HCT116 (cell line): ENCODE data around the gene UPK3BL2. TPM values are rescaled to one million over a fixed set of nuclear protein-coding genes. Genes with fewer than 3 reads are reported as not detected.
A peak's percentile ranks its signal among the peaks of the same experiment; 100 is the strongest.
"Not testable (repeated sequence)": the region's sequence is repeated elsewhere in the genome, so short reads cannot be mapped to it uniquely, and the experiment has no call there.

ENCODE experiments used
- ATAC-seq: fragments of 200-7000 bp; cut with Tn5 transposase; 2 replicates; pipeline ENCODE4 v1.9.1; 2020; ENCODE audit warnings: mild to moderate bottlenecking, moderate library complexity
- BruUV-seq: library from RNA; stranded (reverse); fragments of 400-500 nt; replicated peaks from 2 replicates; lab custom pipeline; 2021; lab: Mats Ljungman, UMichigan
- CTCF ChIA-PET: fragments of 300-600 bp; sonication (Branson Sonifier 250); formaldehyde crosslinking; loops from one replicate; lab custom pipeline; 2021; ENCODE audit warnings: antibody characterized with exemption; lab: Charles Lee
- POLR2A ChIA-PET: fragments of 300-600, 350-600 bp; sonication (Branson Sonifier 250); formaldehyde crosslinking; loops from one replicate; lab custom pipeline; 2021; ENCODE audit warnings: antibody characterized with exemption; lab: Charles Lee
- RAD21 ChIA-PET, 2 experiments: fragments of 300-600 bp; sonication (Branson Sonifier 250); formaldehyde crosslinking; loops; one replicate each; lab custom pipeline; 2023; ENCODE audit warnings: low total read pairs in 2 of 2; ENCODE audit not compliant: uncharacterized antibody in 2 of 2, unreplicated experiment in 2 of 2, low non-redundant PET in 1 of 2; lab: Charles Lee
- DNase-seq: peaks from one replicate; pipeline ENCODE4 v3.0.0-alpha.2; 2010; ENCODE audit warnings: low read depth, low spot score
- H2AFZ ChIP-seq: fragments of 200-600 bp; shearing (Covaris generic), sonication (generic); 2 replicates; pipeline ENCODE4 v1.6.1; 2017; ENCODE audit warnings: low read depth, mixed run types, mixed read lengths, antibody characterized with exemption, low read length; ENCODE audit not compliant: poor library complexity, severe bottlenecking
- H3K27ac ChIP-seq: 2 replicates; pipeline ENCODE4 v1.5.1; 2012; ENCODE audit warnings: low read depth, low read length
- H3K27me3 ChIP-seq: fragments of 200-600 bp; sonication (generic); 2 replicates; pipeline ENCODE4 v1.6.1; 2016; ENCODE audit warnings: mixed run types, low read length, mixed read lengths; ENCODE audit not compliant: insufficient read depth
- H3K36me3 ChIP-seq, 2 experiments: fragments of 200-500 bp in 1 of 2; fragments of 200-600 bp in 1 of 2; sonication (Bioruptor generic) in 1 of 2; sonication (generic) in 1 of 2; 2 replicates each; pipeline versions ENCODE4 v1.5.1 to v1.6.1; 2014 to 2016; ENCODE audit warnings: low read length in 2 of 2, inconsistent platforms in 1 of 2, mixed read lengths in 1 of 2, mixed run types in 1 of 2; ENCODE audit not compliant: insufficient read depth in 2 of 2, control insufficient read depth in 1 of 2
- H3K4me1 ChIP-seq, 2 experiments: fragments of 200-600 bp in 1 of 2; sonication (generic) in 1 of 2; 2 replicates each; pipeline versions ENCODE4 v1.5.1 to v1.6.1; 2012 to 2017; ENCODE audit warnings: low read length in 2 of 2, inconsistent platforms in 1 of 2, mild to moderate bottlenecking in 1 of 2, mixed read lengths in 1 of 2, mixed run types in 1 of 2, moderate library complexity in 1 of 2; ENCODE audit not compliant: insufficient read depth in 2 of 2, control insufficient read depth in 1 of 2
- H3K4me2 ChIP-seq: fragments of 200-600 bp; sonication (generic); 2 replicates; pipeline ENCODE4 v1.6.1; 2017; ENCODE audit warnings: mixed run types, low read length, mixed read lengths
- H3K4me3 ChIP-seq, 2 experiments: fragments of 200-600 bp in 1 of 2; sonication (generic) in 1 of 2; replicated peaks in 1 of 2; 2 replicates each; pipeline ENCODE4 v1.5.1; 2011 to 2016; ENCODE audit warnings: low read length in 2 of 2, control low read depth in 1 of 2, low read depth in 1 of 2, mild to moderate bottlenecking in 1 of 2, mixed read lengths in 1 of 2, mixed run types in 1 of 2
- H3K79me2 ChIP-seq: fragments of 200-600 bp; sonication (generic); 2 replicates; pipeline ENCODE4 v1.6.1; 2017; ENCODE audit warnings: mild to moderate bottlenecking, mixed run types, low read length, moderate library complexity, mixed read lengths; ENCODE audit not compliant: insufficient read depth
- H3K9ac ChIP-seq: fragments of 200-600 bp; sonication (generic); 2 replicates; pipeline ENCODE4 v1.6.1; 2016; ENCODE audit warnings: low read length, mixed read lengths
- H3K9me2 ChIP-seq: fragments of 200-600 bp; sonication (generic), shearing (Covaris generic); 2 replicates; pipeline ENCODE4 v1.6.1; 2017; ENCODE audit warnings: mixed run types, mild to moderate bottlenecking, moderate library complexity; ENCODE audit not compliant: insufficient read depth
- H3K9me3 ChIP-seq, 2 experiments: fragments of 200-500 bp in 1 of 2; fragments of 200-600 bp in 1 of 2; sonication (Bioruptor generic) in 1 of 2; sonication (generic) in 1 of 2; 2 replicates each; pipeline ENCODE4 v1.6.1; 2014 to 2017; ENCODE audit warnings: low read length in 2 of 2, mixed read lengths in 2 of 2, inconsistent platforms in 1 of 2, low read depth in 1 of 2, mild to moderate bottlenecking in 1 of 2, mixed run types in 1 of 2, moderate library complexity in 1 of 2; ENCODE audit not compliant: control insufficient read depth in 1 of 2, insufficient read depth in 1 of 2
- H4K20me1 ChIP-seq: fragments of 200-600 bp; sonication (generic), shearing (Covaris generic); 2 replicates; pipeline ENCODE4 v1.6.1; 2017; ENCODE audit warnings: mixed run types, mild to moderate bottlenecking, moderate library complexity; ENCODE audit not compliant: insufficient read depth
- intact Hi-C: fragments of 100-400 bp; cut with micrococcal nuclease; formaldehyde crosslinking; loops from 2 replicates; pipeline ENCODE4 v1.10.0; 2022
- total RNA-seq: library from RNA; stranded (reverse); gene quantifications from one replicate; pipeline ENCODE4 v1.2.1, GENCODE V29; 2021; ENCODE audit not compliant: unreplicated experiment

Gene UPK3BL2
- total RNA-seq, 1 experiment from 2014 or later = 7.0 TPM

- not testable (repeated sequence) for BruUV-seq, ATAC-seq, H3K36me3 ChIP-seq
Observed at GRCh38 chr7:102515889-102516288, 27.6 kb downstream of the UPK3BL2 start.

DNA sequence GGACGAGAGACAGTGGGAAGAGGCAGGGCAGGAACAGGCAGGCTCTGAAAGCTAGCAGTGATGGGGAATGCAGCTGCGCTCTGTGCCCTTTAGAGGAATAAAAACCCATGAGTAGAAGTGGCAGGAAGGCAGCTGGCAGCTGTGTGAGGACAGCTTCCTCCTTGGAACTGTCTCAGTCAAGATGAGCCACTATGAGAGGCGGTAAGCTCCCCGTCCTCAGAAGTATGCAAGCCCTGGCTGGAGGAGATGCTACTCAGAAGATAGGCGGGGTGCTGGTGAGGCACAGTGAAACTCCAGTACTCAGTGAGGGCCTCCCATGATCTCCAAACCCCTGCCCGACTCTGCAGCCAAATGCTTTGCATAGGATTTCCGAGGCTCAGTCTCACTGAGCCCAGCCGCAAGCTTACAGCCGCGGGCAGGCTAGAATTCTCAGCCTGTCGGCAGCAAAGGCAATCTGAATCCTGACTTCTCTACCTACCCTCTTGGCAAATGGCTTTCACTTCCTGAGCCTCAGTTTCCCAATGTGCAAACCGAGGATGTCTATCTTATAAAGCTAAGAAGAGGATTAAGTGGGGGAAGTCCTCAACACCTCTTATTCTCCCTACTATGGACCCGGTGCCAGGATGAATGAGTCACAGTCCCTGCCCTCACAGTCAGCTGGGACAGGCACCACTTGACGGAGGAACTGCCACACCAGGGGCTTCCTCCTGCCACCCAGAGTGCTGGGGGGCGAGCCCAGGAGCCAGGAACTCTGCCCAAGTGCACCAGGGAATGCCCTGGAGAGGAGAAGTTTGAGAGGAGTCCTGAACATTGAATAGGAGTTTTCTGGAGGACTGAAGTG lies 28.4 kb downstream of the UPK3BL2 start:
- H3K4me2 ChIP-seq, H2AFZ ChIP-seq, CTCF ChIA-PET, H3K27ac ChIP-seq, ATAC-seq, POLR2A ChIA-PET, DNase-seq, H3K4me3 ChIP-seq, H3K79me2 ChIP-seq, H3K36me3 ChIP-seq, BruUV-seq, H4K20me1 ChIP-seq, H3K27me3 ChIP-seq, H3K9me3 ChIP-seq, intact Hi-C loops, H3K9ac ChIP-seq, H3K4me1 ChIP-seq, RAD21 ChIA-PET, H3K9me2 ChIP-seq: not testable (repeated sequence)

More at GRCh38 chr7:102515889-102516288, 27.6 kb downstream of the UPK3BL2 start:
- H3K79me2 ChIP-seq, H3K9me3 ChIP-seq, CTCF ChIA-PET, H3K4me2 ChIP-seq, H3K9me2 ChIP-seq, H3K27ac ChIP-seq, H3K9ac ChIP-seq, intact Hi-C loops, H4K20me1 ChIP-seq, DNase-seq, POLR2A ChIA-PET, H3K4me3 ChIP-seq, H3K4me1 ChIP-seq, H3K27me3 ChIP-seq, RAD21 ChIA-PET, H2AFZ ChIP-seq: not testable (repeated sequence)

DNA sequence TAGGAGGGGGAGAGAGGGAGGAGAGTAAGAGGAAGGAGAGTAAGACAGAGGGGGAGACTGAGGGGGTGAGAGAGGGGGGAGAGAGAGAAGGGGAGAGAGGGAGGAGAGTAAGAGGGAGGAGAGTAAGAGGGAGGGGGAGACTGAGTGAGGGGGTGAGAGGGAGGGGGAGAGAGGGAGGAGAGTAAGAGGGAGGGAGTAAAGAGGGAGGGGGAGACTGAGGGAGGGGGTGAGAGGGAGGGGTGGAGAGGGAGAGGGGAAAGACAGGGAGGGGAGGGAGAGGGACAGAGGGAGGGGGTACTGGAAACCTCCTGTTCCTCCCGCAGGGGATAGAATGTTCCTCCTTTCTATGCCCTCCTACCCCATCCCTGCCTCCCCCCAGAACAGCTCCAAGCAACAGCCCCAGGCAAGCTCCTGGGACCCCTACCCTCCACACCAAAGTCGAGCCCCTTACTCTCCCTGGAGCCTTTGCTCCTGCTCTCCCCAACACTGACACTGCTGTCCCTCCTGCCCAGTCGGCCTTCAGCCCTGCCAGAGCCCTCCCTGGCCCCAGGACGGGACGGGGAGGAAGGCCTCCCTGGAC lies 30.8 kb downstream of the UPK3BL2 start:
- H3K27me3 ChIP-seq, ATAC-seq, POLR2A ChIA-PET, BruUV-seq, H4K20me1 ChIP-seq, H3K9me2 ChIP-seq, H3K9me3 ChIP-seq, H3K79me2 ChIP-seq, intact Hi-C loops, H3K27ac ChIP-seq, H3K36me3 ChIP-seq, H3K9ac ChIP-seq, H3K4me1 ChIP-seq, DNase-seq, H2AFZ ChIP-seq, RAD21 ChIA-PET, CTCF ChIA-PET: not testable (repeated sequence)
- peak overlapping the region; percentile 25 for H3K4me2 ChIP-seq
- peak overlapping the region in 1 of 2 experiments; percentile 9; a peak in 1 of 4 replicates for H3K4me3 ChIP-seq

- RAD21 ChIA-PET, H2AFZ ChIP-seq, H3K27me3 ChIP-seq, H3K4me1 ChIP-seq, H3K79me2 ChIP-seq, H4K20me1 ChIP-seq, H3K36me3 ChIP-seq, DNase-seq, H3K27ac ChIP-seq, H3K9ac ChIP-seq, intact Hi-C loops, CTCF ChIA-PET, BruUV-seq, H3K9me3 ChIP-seq, POLR2A ChIA-PET, H3K9me2 ChIP-seq, H3K4me3 ChIP-seq: not testable (repeated sequence)
- peak overlapping the region; percentile 25; the same call in 1 of the 2 replicates for H3K4me2 ChIP-seq
- peak; percentile 88 for ATAC-seq
Observed at GRCh38 chr7:102511860-102512522, 31.5 kb downstream of the UPK3BL2 start.
